GM23338 (cell line): ENCODE measurements around the gene HIF3A.

Experiments
- CREB1 ChIP-seq: fragments of 250-450 bp; sonication (Bioruptor Pico); IDR thresholded peaks from 2 replicates; pipeline ENCODE4 v1.5.0; 2020; ENCODE audit warnings: low read depth, mild to moderate bottlenecking, moderate library complexity
- EZH2 ChIP-seq: fragments of 200-600 bp; sonication (generic); IDR thresholded peaks from one replicate; pipeline ENCODE4 v1.8.0; 2017; ENCODE audit warnings: antibody characterized with exemption, mild to moderate bottlenecking, low read depth; ENCODE audit not compliant: unreplicated experiment
- POLR2AphosphoS5 ChIP-seq: IDR thresholded peaks from 2 replicates; pipeline ENCODE4 v1.6.1; 2016; ENCODE audit warnings: antibody characterized with exemption, low read depth
- ZNF114 ChIP-seq: fragments of 250-450 bp; sonication (Bioruptor Pico); IDR thresholded peaks from 2 replicates; pipeline ENCODE4 v1.5.0; 2020; ENCODE audit warnings: mild to moderate bottlenecking, moderate library complexity
- TF ChIP-seq, protein P1 (sequence below), 2 experiments: fragments of 200-600 bp in 1 of 2; sonication (generic) in 1 of 2; conservative IDR thresholded peaks; 2 replicates each; pipeline versions ENCODE4 v1.5.1 to v1.6.1; 2016 to 2017; ENCODE audit warnings: antibody characterized with exemption in 2 of 2, low read depth in 2 of 2, mild to moderate bottlenecking in 2 of 2, moderate library complexity in 1 of 2
- TF ChIP-seq, protein P2 (sequence below): IDR thresholded peaks from one replicate; pipeline ENCODE4 v1.6.1; 2018; ENCODE audit warnings: antibody characterized with exemption; ENCODE audit not compliant: unreplicated experiment

DNA sequence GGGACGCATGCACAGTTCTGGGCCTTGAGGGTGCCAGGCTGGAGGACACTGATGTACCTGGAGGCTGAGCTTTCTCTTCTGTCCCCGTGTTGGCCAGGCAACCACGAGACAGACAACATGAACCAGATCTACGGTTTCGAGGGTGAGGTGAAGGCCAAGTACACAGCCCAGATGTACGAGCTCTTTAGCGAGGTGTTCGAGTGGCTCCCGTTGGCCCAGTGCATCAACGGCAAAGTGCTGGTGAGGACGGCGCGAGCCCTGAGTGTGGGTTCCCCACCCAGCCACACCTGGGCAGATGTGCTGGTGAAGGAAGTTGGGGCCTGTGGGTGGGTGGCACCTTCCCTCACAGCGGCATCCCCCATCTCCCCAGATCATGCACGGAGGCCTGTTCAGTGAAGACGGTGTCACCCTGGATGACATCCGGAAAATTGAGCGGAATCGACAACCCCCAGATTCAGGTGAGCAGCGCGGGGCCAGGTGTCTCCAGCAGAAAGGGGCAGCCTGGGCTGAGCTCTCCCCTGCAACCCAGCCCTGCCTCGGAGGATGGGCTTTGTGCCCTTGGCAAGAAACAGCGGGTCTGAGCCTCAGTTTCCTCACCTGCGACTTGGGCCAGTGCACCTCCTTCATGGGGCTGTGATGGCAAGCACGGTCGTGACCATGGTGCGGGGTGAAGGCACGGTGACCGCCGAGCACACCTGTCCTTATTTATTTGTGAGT is 90.3 kb downstream of the HIF3A start:
- TF ChIP-seq, protein P1, sequence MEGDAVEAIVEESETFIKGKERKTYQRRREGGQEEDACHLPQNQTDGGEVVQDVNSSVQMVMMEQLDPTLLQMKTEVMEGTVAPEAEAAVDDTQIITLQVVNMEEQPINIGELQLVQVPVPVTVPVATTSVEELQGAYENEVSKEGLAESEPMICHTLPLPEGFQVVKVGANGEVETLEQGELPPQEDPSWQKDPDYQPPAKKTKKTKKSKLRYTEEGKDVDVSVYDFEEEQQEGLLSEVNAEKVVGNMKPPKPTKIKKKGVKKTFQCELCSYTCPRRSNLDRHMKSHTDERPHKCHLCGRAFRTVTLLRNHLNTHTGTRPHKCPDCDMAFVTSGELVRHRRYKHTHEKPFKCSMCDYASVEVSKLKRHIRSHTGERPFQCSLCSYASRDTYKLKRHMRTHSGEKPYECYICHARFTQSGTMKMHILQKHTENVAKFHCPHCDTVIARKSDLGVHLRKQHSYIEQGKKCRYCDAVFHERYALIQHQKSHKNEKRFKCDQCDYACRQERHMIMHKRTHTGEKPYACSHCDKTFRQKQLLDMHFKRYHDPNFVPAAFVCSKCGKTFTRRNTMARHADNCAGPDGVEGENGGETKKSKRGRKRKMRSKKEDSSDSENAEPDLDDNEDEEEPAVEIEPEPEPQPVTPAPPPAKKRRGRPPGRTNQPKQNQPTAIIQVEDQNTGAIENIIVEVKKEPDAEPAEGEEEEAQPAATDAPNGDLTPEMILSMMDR (conservative IDR thresholded peaks at IDR 0.05; ENCODE audit: low read depth in 2 of 2): no peak
- TF ChIP-seq EZH2 (no peak), CREB1 (CRISPR knock-in tag) (no peak), POLR2AphosphoS5 (no peak), ZNF114 (CRISPR knock-in tag) (no peak)
- TF ChIP-seq, protein P2, sequence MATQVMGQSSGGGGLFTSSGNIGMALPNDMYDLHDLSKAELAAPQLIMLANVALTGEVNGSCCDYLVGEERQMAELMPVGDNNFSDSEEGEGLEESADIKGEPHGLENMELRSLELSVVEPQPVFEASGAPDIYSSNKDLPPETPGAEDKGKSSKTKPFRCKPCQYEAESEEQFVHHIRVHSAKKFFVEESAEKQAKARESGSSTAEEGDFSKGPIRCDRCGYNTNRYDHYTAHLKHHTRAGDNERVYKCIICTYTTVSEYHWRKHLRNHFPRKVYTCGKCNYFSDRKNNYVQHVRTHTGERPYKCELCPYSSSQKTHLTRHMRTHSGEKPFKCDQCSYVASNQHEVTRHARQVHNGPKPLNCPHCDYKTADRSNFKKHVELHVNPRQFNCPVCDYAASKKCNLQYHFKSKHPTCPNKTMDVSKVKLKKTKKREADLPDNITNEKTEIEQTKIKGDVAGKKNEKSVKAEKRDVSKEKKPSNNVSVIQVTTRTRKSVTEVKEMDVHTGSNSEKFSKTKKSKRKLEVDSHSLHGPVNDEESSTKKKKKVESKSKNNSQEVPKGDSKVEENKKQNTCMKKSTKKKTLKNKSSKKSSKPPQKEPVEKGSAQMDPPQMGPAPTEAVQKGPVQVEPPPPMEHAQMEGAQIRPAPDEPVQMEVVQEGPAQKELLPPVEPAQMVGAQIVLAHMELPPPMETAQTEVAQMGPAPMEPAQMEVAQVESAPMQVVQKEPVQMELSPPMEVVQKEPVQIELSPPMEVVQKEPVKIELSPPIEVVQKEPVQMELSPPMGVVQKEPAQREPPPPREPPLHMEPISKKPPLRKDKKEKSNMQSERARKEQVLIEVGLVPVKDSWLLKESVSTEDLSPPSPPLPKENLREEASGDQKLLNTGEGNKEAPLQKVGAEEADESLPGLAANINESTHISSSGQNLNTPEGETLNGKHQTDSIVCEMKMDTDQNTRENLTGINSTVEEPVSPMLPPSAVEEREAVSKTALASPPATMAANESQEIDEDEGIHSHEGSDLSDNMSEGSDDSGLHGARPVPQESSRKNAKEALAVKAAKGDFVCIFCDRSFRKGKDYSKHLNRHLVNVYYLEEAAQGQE: no peak
